AG09309 (cell line): ENCODE results near the gene TMF1.
A peak's percentile ranks its signal among the peaks of the same experiment; 100 is the strongest.

Source experiments
- DNase-seq: peaks from one replicate; pipeline ENCODE4 v3.0.0-alpha.2; 2010; ENCODE audit warnings: low read depth
- H3K4me3 ChIP-seq: 2 replicates; pipeline ENCODE4 v1.5.1; 2011; ENCODE audit warnings: mild to moderate bottlenecking, low read depth, low read length, moderate library complexity; ENCODE audit not compliant: control insufficient read depth
- CTCF ChIP-seq: IDR thresholded peaks from 2 replicates; pipeline ENCODE4 v1.5.1; 2011; ENCODE audit warnings: mild to moderate bottlenecking, low read depth, low read length, inconsistent platforms; ENCODE audit not compliant: insufficient read depth, control insufficient read depth; ENCODE audit errors: missing control alignments

Gene TMF1

DNA sequence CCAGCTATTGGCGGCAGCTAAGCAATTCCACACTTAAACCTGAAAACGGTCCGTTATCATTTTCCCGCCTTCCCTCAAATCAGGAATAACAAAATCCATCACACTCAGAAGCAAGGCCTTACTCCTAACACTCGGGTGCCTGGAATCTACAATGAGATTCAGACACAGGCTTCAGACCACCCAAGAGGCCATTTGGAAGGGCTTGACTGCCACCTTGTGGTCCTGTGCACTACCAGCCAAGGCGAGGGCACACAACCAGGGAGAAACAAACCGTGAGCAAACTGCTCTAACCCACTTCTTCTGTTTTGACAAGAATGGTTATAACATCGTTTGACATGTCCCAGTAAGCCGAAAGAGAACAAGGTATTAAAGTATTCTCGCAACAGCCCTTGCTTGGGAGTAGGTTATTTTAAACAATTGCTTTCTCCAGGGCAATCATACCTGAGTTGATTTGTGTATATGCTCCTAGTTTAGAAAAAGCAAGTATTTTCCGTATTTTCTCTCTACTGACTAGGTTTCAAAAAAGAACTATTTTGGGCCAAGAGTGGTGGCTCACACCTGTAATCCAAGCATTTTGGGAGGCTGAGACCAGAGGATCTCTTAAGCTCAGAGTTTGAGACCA, 79.7 kb downstream of the TMF1 start:
- peak; percentile 21 for DNase-seq
- TF ChIP-seq CTCF = peak; percentile 83
- no peak overlapping the region for H3K4me3 ChIP-seq
